ENCODE data around the gene MYLK4.

Gene MYLK4

GRCh38 chr6:2732503-2733089 is 18.1 kb downstream of the MYLK4 start:
- no peak for DNase-seq

GRCh38 chr6:2731281-2731909 is 19.3 kb downstream of the MYLK4 start:
- no peak for DNase-seq

GRCh38 chr6:2730353-2731107 is 20.2 kb downstream of the MYLK4 start:
- no peak for DNase-seq

GRCh38 chr6:2729921-2730320 is 20.8 kb downstream of the MYLK4 start:
- no peak for DNase-seq

GRCh38 chr6:2725999-2726567 is 24.6 kb downstream of the MYLK4 start:
- DNase-seq = peak; percentile 13 to 59

- no peak for DNase-seq
Observed at GRCh38 chr6:2725364-2725988, 25.2 kb downstream of the MYLK4 start.

GRCh38 chr6:2721219-2721618 is 29.5 kb downstream of the MYLK4 start:
- no peak for DNase-seq

- DNase-seq = no peak
Observed at GRCh38 chr6:2719093-2719455, 31.6 kb downstream of the MYLK4 start.

- no peak for DNase-seq
Observed at GRCh38 chr6:2718334-2719092, 32.2 kb downstream of the MYLK4 start.

GRCh38 chr6:2716936-2717700 is 33.6 kb downstream of the MYLK4 start:
- no peak for DNase-seq

- no peak for DNase-seq
Observed at GRCh38 chr6:2715737-2716136, 35.0 kb downstream of the MYLK4 start.

GRCh38 chr6:2714111-2714895 is 36.4 kb downstream of the MYLK4 start:
- DNase-seq = no peak

GRCh38 chr6:2713473-2714110 is 37.1 kb downstream of the MYLK4 start:
- DNase-seq = no peak

GRCh38 chr6:2712102-2712501 is 38.6 kb downstream of the MYLK4 start:
- no peak for DNase-seq

- DNase-seq = no peak
Observed at GRCh38 chr6:2710412-2710811, 40.3 kb downstream of the MYLK4 start.

- no peak for DNase-seq
Observed at GRCh38 chr6:2708456-2708855, 42.3 kb downstream of the MYLK4 start.

- no peak for DNase-seq
Observed at GRCh38 chr6:2706558-2706957, 44.2 kb downstream of the MYLK4 start.

GRCh38 chr6:2705256-2705655 is 45.5 kb downstream of the MYLK4 start:
- no peak for DNase-seq

- DNase-seq = no peak
Observed at GRCh38 chr6:2697291-2697690, 53.4 kb downstream of the MYLK4 start.

GRCh38 chr6:2695454-2696095 is 55.1 kb downstream of the MYLK4 start:
- DNase-seq = peak in 1 of 2 donors; percentile 5
